WTC11 (cell line): Measurements from ENCODE around the gene CFAP100. TPM values are rescaled to one million over a fixed set of nuclear protein-coding genes. Genes with fewer than 3 reads are reported as not detected.

Experiments
- ATAC-seq: fragments of 200-7000 bp; cut with Tn5 transposase; 2 replicates; pipeline ENCODE4 v1.10.0; 2021; ENCODE audit warnings: mild to moderate bottlenecking, moderate library complexity
- CTCF ChIA-PET: fragments of 300-600 bp; sonication (Branson Sonifier 250); formaldehyde crosslinking; loops from one replicate; lab custom pipeline; 2021; ENCODE audit warnings: antibody characterized with exemption; lab: Charles Lee
- POLR2A ChIA-PET: fragments of 350-600 bp; sonication (Branson Sonifier 250); formaldehyde crosslinking; loops from one replicate; lab custom pipeline; 2021; ENCODE audit warnings: antibody characterized with exemption; lab: Charles Lee
- DNase-seq: peaks from one replicate; pipeline ENCODE4 v3.0.0; 2021; ENCODE audit warnings: low spot score
- H3K27ac Mint-ChIP-seq: 2 replicates; pipeline ENCODE4 v1.8.0; 2021; ENCODE audit warnings: mixed read lengths
- H3K27me3 Mint-ChIP-seq: 2 replicates; pipeline ENCODE4 v1.8.0; 2021; ENCODE audit warnings: low read depth, mild to moderate bottlenecking, moderate library complexity, mixed read lengths
- H3K36me3 Mint-ChIP-seq: 2 replicates; pipeline ENCODE4 v1.8.0; 2021; ENCODE audit warnings: mixed read lengths
- H3K4me1 Mint-ChIP-seq: 2 replicates; pipeline ENCODE4 v1.8.0; 2022; ENCODE audit warnings: mixed read lengths
- H3K4me3 Mint-ChIP-seq: 2 replicates; pipeline ENCODE4 v1.8.0; 2021; ENCODE audit warnings: mild to moderate bottlenecking, moderate library complexity, mixed read lengths
- H3K9me3 Mint-ChIP-seq: 2 replicates; pipeline ENCODE4 v1.8.0; 2021; ENCODE audit warnings: mixed read lengths
- AR ChIP-seq: fragments of 250-450 bp; sonication (Bioruptor Pico); IDR thresholded peaks from 2 replicates; pipeline ENCODE4 v1.9.0; 2021; ENCODE audit warnings: mild to moderate bottlenecking
- CBFB ChIP-seq: sonication (generic); formaldehyde crosslinking; IDR thresholded peaks from 2 replicates; pipeline ENCODE4 v1.8.1; 2022; ENCODE audit warnings: mild to moderate bottlenecking, low read depth, missing genetic modification reagents
- E2F1 ChIP-seq: sonication (generic); formaldehyde crosslinking; IDR thresholded peaks from 2 replicates; pipeline ENCODE4 v1.8.0; 2022; ENCODE audit warnings: mild to moderate bottlenecking, missing genetic modification reagents
- E2F4 ChIP-seq: sonication (generic); formaldehyde crosslinking; IDR thresholded peaks from 2 replicates; pipeline ENCODE4 v1.8.1; 2022; ENCODE audit warnings: low read depth, mild to moderate bottlenecking, moderate library complexity, missing genetic modification reagents, borderline replicate concordance
- GABPB1 ChIP-seq: sonication (generic); formaldehyde crosslinking; IDR thresholded peaks from 2 replicates; pipeline ENCODE4 v1.8.1; 2023; ENCODE audit warnings: mild to moderate bottlenecking, missing genetic modification reagents
- GRHL2 ChIP-seq: fragments of 250-450 bp; sonication (Bioruptor Pico); IDR thresholded peaks from 2 replicates; pipeline ENCODE4 v1.8.0; 2022; ENCODE audit warnings: mild to moderate bottlenecking, moderate library complexity; ENCODE audit not compliant: insufficient replicate concordance, severe bottlenecking
- HMGA2 ChIP-seq: fragments of 250-450 bp; sonication (Bioruptor Pico); IDR thresholded peaks from 2 replicates; pipeline ENCODE4 v1.4.0; 2021; ENCODE audit warnings: mild to moderate bottlenecking, moderate library complexity
- MXD4 ChIP-seq: fragments of 250-450 bp; sonication (Bioruptor Pico); IDR thresholded peaks from 2 replicates; pipeline ENCODE4 v1.8.0; 2021; ENCODE audit warnings: mild to moderate bottlenecking, moderate library complexity, borderline replicate concordance
- NFE2L1 ChIP-seq: sonication (generic); formaldehyde crosslinking; IDR thresholded peaks from 2 replicates; pipeline ENCODE4 v1.8.1; 2023; ENCODE audit warnings: missing genetic modification reagents
- NFYB ChIP-seq: sonication (generic); formaldehyde crosslinking; conservative IDR thresholded peaks from 2 replicates; pipeline ENCODE4 v1.8.0; 2022; ENCODE audit warnings: low read depth, missing genetic modification reagents
- NR3C1 ChIP-seq: sonication (generic); formaldehyde crosslinking; conservative IDR thresholded peaks from 2 replicates; pipeline ENCODE4 v1.8.1; 2023; ENCODE audit warnings: low read depth, mild to moderate bottlenecking, missing genetic modification reagents
- total RNA-seq: library from RNA; stranded (reverse); gene quantifications from 3 replicates; pipeline ENCODE4 v1.2.3, GENCODE V29; 2021
- TF ChIP-seq, protein P1 (sequence below): fragments of 250-450 bp; sonication (Bioruptor Pico); IDR thresholded peaks from 2 replicates; pipeline ENCODE4 v1.8.0; 2021; ENCODE audit warnings: mild to moderate bottlenecking
- TF ChIP-seq, protein P2 (sequence below): sonication (generic); formaldehyde crosslinking; IDR thresholded peaks from 2 replicates; pipeline ENCODE4 v1.8.1; 2023; ENCODE audit warnings: mild to moderate bottlenecking, moderate library complexity, missing genetic modification reagents
- TF ChIP-seq, protein P3 (sequence below): fragments of 250-450 bp; sonication (Bioruptor Pico); conservative IDR thresholded peaks from 2 replicates; pipeline ENCODE4 v1.9.0; 2021; ENCODE audit warnings: mild to moderate bottlenecking
- TF ChIP-seq, protein P4 (sequence below): fragments of 250-450 bp; sonication (Bioruptor Pico); IDR thresholded peaks from 2 replicates; pipeline ENCODE4 v2.1.2; 2022; ENCODE audit warnings: mild to moderate bottlenecking, moderate library complexity
- TF ChIP-seq, protein P5 (sequence below): sonication (generic); formaldehyde crosslinking; IDR thresholded peaks from 2 replicates; pipeline ENCODE4 v1.8.1; 2022; ENCODE audit warnings: missing genetic modification reagents, borderline replicate concordance
- TF ChIP-seq, protein P6 (sequence below): sonication (generic); formaldehyde crosslinking; IDR thresholded peaks from 2 replicates; pipeline ENCODE4 v1.8.0; 2022; ENCODE audit warnings: missing genetic modification reagents

The CFAP100 gene
- total RNA-seq, 1 experiment from 2014 or later, result not detected

GRCh38 chr3:126370055-126370454 lies 24.7 kb upstream of the CFAP100 start (continued):
- TF ChIP-seq E2F4 (CRISPR knock-in tag), result no peak
- no peak for TF ChIP-seq GABPB1 (CRISPR knock-in tag)
- TF ChIP-seq, protein P1, sequence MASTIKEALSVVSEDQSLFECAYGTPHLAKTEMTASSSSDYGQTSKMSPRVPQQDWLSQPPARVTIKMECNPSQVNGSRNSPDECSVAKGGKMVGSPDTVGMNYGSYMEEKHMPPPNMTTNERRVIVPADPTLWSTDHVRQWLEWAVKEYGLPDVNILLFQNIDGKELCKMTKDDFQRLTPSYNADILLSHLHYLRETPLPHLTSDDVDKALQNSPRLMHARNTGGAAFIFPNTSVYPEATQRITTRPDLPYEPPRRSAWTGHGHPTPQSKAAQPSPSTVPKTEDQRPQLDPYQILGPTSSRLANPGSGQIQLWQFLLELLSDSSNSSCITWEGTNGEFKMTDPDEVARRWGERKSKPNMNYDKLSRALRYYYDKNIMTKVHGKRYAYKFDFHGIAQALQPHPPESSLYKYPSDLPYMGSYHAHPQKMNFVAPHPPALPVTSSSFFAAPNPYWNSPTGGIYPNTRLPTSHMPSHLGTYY (CRISPR knock-in tag), result no peak
- TF ChIP-seq, protein P2, sequence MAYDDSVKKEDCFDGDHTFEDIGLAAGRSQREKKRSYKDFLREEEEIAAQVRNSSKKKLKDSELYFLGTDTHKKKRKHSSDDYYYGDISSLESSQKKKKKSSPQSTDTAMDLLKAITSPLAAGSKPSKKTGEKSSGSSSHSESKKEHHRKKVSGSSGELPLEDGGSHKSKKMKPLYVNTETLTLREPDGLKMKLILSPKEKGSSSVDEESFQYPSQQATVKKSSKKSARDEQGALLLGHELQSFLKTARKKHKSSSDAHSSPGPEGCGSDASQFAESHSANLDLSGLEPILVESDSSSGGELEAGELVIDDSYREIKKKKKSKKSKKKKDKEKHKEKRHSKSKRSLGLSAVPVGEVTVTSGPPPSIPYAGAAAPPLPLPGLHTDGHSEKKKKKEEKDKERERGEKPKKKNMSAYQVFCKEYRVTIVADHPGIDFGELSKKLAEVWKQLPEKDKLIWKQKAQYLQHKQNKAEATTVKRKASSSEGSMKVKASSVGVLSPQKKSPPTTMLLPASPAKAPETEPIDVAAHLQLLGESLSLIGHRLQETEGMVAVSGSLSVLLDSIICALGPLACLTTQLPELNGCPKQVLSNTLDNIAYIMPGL, result no peak
- TF ChIP-seq AR (CRISPR knock-in tag), result no peak
- no peak for TF ChIP-seq NFYB (CRISPR knock-in tag)
- TF ChIP-seq, protein P3, sequence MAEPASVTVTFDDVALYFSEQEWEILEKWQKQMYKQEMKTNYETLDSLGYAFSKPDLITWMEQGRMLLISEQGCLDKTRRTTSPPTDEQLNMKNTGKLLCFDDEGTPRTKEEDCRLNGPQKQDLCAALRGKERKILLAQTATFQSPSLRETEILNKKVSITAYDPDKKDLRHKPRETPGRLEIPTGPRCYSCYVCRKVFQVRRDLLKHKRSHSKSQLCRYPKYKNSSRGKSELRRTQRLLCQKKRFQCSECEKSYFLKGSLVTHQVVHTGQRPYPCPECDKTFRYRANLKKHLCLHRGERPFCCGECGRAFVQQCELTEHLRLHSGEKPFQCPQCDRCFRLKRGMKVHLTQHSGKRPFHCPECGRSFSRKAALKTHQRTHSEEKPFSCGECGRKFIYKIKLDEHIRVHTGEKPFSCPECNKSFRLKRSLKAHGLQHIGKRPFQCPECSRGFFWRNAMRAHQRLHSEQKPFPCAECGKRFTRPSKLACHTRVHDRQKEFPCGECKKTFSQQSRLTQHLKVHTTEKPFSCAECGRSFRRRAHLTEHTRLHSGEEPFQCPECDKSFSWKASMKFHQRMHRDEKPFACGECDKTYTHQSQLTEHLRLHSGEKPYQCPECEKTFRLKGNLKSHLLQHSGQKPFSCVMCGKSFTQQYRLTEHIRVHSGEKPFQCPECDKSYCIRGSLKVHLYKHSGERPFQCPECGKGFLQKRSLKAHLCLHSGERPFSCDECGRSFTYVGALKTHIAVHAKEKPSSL, result no peak
- no peak for TF ChIP-seq GRHL2 (CRISPR knock-in tag)
- TF ChIP-seq, protein P4, sequence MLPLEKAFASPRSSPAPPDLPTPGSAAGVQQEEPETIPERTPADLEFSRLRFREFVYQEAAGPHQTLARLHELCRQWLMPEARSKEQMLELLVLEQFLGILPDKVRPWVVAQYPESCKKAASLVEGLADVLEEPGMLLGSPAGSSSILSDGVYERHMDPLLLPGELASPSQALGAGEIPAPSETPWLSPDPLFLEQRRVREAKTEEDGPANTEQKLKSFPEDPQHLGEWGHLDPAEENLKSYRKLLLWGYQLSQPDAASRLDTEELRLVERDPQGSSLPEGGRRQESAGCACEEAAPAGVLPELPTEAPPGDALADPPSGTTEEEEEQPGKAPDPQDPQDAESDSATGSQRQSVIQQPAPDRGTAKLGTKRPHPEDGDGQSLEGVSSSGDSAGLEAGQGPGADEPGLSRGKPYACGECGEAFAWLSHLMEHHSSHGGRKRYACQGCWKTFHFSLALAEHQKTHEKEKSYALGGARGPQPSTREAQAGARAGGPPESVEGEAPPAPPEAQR (CRISPR knock-in tag), result no peak
- no peak for TF ChIP-seq CBFB
- TF ChIP-seq, protein P5, sequence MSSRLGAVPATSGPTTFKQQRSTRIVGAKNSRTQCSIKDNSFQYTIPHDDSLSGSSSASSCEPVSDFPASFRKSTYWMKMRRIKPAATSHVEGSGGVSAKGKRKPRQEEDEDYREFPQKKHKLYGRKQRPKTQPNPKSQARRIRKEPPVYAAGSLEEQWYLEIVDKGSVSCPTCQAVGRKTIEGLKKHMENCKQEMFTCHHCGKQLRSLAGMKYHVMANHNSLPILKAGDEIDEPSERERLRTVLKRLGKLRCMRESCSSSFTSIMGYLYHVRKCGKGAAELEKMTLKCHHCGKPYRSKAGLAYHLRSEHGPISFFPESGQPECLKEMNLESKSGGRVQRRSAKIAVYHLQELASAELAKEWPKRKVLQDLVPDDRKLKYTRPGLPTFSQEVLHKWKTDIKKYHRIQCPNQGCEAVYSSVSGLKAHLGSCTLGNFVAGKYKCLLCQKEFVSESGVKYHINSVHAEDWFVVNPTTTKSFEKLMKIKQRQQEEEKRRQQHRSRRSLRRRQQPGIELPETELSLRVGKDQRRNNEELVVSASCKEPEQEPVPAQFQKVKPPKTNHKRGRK, result no peak

DNA sequence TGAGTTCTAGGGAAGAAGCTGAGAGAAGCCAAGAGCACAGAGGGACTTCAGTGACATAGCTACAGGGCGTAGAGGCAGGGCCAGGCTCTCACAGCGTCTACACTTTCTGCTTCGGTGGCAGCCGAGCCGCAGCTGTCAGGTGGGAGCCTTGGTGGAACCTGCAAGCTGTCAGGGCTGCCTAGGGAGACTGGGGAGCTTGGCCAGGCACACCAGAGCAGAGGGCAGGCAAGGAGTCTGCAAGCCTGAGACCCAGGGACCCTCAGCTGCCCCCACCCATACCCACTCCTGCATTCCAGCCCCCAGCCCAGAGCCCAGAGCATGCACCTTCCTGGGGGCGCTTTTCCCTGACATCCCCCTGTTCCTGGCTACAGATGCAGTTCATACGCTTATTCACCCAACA lies 24.1 kb upstream of the CFAP100 start:
- no peaks in the 10 kb centered on the region; the same call in 1 of the 2 replicates for H3K4me1 Mint-ChIP-seq
- H3K9me3 Mint-ChIP-seq, result 0 out of 2 replicates have a peak, but pooled peaks cover 7% of the 10 kb centered on the region
- no peak overlapping the region for H3K27ac Mint-ChIP-seq
- DNase-seq (peak; percentile 3), ATAC-seq (no peak)
- ChIA-PET CTCF (interaction anchor here (1.2 kb wide), 2 partner anchors 13 to 106 kb away, joined by 3 read pairs; partner anchors contain the start of gene KLF15), POLR2A (no interaction called here)
- no peak overlapping the region for H3K4me3 Mint-ChIP-seq
- peaks cover 6% of the 10 kb centered on the region for H3K36me3 Mint-ChIP-seq
- no peaks in the 10 kb centered on the region; the same call in 1 of the 2 replicates for H3K27me3 Mint-ChIP-seq
- TF ChIP-seq NFE2L1 (CRISPR knock-in tag) (no peak), E2F1 (CRISPR knock-in tag) (no peak), GABPB1 (CRISPR knock-in tag) (no peak), HMGA2 (CRISPR knock-in tag) (no peak), NR3C1 (no peak), MXD4 (CRISPR knock-in tag) (no peak)
- TF ChIP-seq, protein P6, sequence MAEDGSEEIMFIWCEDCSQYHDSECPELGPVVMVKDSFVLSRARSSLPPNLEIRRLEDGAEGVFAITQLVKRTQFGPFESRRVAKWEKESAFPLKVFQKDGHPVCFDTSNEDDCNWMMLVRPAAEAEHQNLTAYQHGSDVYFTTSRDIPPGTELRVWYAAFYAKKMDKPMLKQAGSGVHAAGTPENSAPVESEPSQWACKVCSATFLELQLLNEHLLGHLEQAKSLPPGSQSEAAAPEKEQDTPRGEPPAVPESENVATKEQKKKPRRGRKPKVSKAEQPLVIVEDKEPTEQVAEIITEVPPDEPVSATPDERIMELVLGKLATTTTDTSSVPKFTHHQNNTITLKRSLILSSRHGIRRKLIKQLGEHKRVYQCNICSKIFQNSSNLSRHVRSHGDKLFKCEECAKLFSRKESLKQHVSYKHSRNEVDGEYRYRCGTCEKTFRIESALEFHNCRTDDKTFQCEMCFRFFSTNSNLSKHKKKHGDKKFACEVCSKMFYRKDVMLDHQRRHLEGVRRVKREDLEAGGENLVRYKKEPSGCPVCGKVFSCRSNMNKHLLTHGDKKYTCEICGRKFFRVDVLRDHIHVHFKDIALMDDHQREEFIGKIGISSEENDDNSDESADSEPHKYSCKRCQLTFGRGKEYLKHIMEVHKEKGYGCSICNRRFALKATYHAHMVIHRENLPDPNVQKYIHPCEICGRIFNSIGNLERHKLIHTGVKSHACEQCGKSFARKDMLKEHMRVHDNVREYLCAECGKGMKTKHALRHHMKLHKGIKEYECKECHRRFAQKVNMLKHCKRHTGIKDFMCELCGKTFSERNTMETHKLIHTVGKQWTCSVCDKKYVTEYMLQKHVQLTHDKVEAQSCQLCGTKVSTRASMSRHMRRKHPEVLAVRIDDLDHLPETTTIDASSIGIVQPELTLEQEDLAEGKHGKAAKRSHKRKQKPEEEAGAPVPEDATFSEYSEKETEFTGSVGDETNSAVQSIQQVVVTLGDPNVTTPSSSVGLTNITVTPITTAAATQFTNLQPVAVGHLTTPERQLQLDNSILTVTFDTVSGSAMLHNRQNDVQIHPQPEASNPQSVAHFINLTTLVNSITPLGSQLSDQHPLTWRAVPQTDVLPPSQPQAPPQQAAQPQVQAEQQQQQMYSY, result no peak
